GM12878 (cell line): Measurements from ENCODE around the gene CAV1. TPM values are rescaled to one million over a fixed set of nuclear protein-coding genes. Genes with fewer than 3 reads are reported as not detected.
A peak's percentile ranks its signal among the peaks of the same experiment; 100 is the strongest.

ENCODE experiments used
- ATAC-seq: fragments of 200-7000 bp; cut with Tn5 transposase; 3 replicates; pipeline ENCODE4 v1.9.1; 2020; ENCODE audit warnings: mild to moderate bottlenecking, moderate library complexity
- BruUV-seq: library from RNA; stranded (reverse); fragments of 400-500 nt; replicated peaks from 2 replicates; lab custom pipeline; 2021; lab: Mats Ljungman, UMichigan
- CTCF ChIA-PET: fragments of 300-600 bp; sonication (Branson Sonifier 250); formaldehyde crosslinking; extraction: SDS; loops from one replicate; lab custom pipeline; 2021; ENCODE audit warnings: inconsistent platforms; lab: Yijun Ruan, JAX
- POLR2A ChIA-PET: fragments of 350-600 bp; formaldehyde crosslinking; extraction: SDS; loops from one replicate; lab custom pipeline; 2021; ENCODE audit warnings: inconsistent platforms; lab: Charles Lee
- RAD21 ChIA-PET: fragments of 300-600 bp; sonication (Branson Sonifier 250); formaldehyde crosslinking; loops from one replicate; lab custom pipeline; 2023; ENCODE audit warnings: antibody characterized with exemption; ENCODE audit not compliant: unreplicated experiment; lab: Charles Lee
- SMC1A ChIA-PET: fragments of 300-600 bp; sonication (Branson Sonifier 250); formaldehyde crosslinking; loops from one replicate; lab custom pipeline; 2023; ENCODE audit not compliant: unreplicated experiment, uncharacterized antibody; lab: Charles Lee
- DNase-seq: peaks from one replicate; pipeline ENCODE4 v3.0.0-alpha.2; 2011; ENCODE audit warnings: low read depth, low spot score
- FAIRE-seq: peaks from 3 replicates; lab custom pipeline; 2011; peaks lifted over from hg19 to GRCh38; lab: Jason Lieb, UNC
- H2AFZ ChIP-seq: 2 replicates; pipeline ENCODE4 v1.6.0; 2011; ENCODE audit warnings: low read depth, low read length, control low read depth; ENCODE audit not compliant: control insufficient read depth
- H3K27ac ChIP-seq: 2 replicates; pipeline ENCODE4 v1.5.1; 2011; ENCODE audit warnings: control low read depth; ENCODE audit not compliant: control insufficient read depth, insufficient read depth
- H3K27me3 ChIP-seq, 2 experiments: replicated peaks in 1 of 2; 2 replicates each; pipeline versions ENCODE4 v1.6.0 to v1.6.1; 2011; ENCODE audit warnings: low read length in 1 of 2; ENCODE audit not compliant: control insufficient read depth in 2 of 2, insufficient read depth in 2 of 2
- H3K36me3 ChIP-seq, 2 experiments: 2 replicates each; pipeline ENCODE4 v1.5.1; 2011; ENCODE audit warnings: low read length in 1 of 2; ENCODE audit not compliant: control insufficient read depth in 2 of 2, insufficient read depth in 2 of 2
- H3K4me1 ChIP-seq: 2 replicates; pipeline ENCODE4 v1.6.1; 2011; ENCODE audit warnings: mild to moderate bottlenecking, low read length, moderate library complexity, mixed read lengths; ENCODE audit not compliant: control insufficient read depth, insufficient read depth
- H3K4me2 ChIP-seq: 2 replicates; pipeline ENCODE4 v1.6.0; 2011; ENCODE audit warnings: control low read depth; ENCODE audit not compliant: control insufficient read depth, insufficient read depth
- H3K4me3 ChIP-seq: fragments of 200-600 bp; sonication (generic); 2 replicates; pipeline ENCODE4 v1.5.1; 2016
- H3K79me2 ChIP-seq: 2 replicates; pipeline ENCODE4 v1.6.0; 2011; ENCODE audit warnings: low read length; ENCODE audit not compliant: control insufficient read depth, insufficient read depth
- H3K9ac ChIP-seq: 2 replicates; pipeline ENCODE4 v1.8.0; 2011; ENCODE audit warnings: low read length, control low read depth, mixed read lengths; ENCODE audit not compliant: control insufficient read depth, insufficient read depth
- H3K9me3 ChIP-seq: replicated peaks from 3 replicates; pipeline ENCODE4 v1.5.1; 2011; ENCODE audit warnings: mild to moderate bottlenecking, low read length; ENCODE audit not compliant: control insufficient read depth, insufficient read depth
- H4K20me1 ChIP-seq: 2 replicates; pipeline ENCODE4 v1.6.0; 2011; ENCODE audit not compliant: control insufficient read depth, insufficient read depth
- CBFB ChIP-seq: IDR thresholded peaks from 2 replicates; pipeline ENCODE4 v1.6.1; 2016; ENCODE audit warnings: antibody characterized with exemption, low read depth
- CBX3 ChIP-seq: fragments of 200-600 bp; sonication (generic); IDR thresholded peaks from 2 replicates; pipeline ENCODE4 v1.6.1; 2016; ENCODE audit warnings: low read depth, borderline replicate concordance
- CHD4 ChIP-seq: fragments of 200-600 bp; sonication (generic); IDR thresholded peaks from 2 replicates; pipeline ENCODE4 v1.6.1; 2016; ENCODE audit warnings: mild to moderate bottlenecking
- EED ChIP-seq: sonication (generic); IDR thresholded peaks from 2 replicates; pipeline ENCODE4 v1.6.1; 2016; ENCODE audit warnings: antibody characterized with exemption, low read depth
- ETV6 ChIP-seq, 2 experiments: fragments of 450-650 bp in 1 of 2; IDR thresholded peaks in 1 of 2; conservative IDR thresholded peaks in 1 of 2; 2 replicates each; pipeline ENCODE4 v1.6.1; 2014; ENCODE audit warnings: antibody characterized with exemption in 1 of 2, borderline replicate concordance in 1 of 2, low read depth in 1 of 2, mild to moderate bottlenecking in 1 of 2, moderate library complexity in 1 of 2
- FOXM1 ChIP-seq: IDR thresholded peaks from 2 replicates; pipeline ENCODE4 v1.6.1; 2012; ENCODE audit warnings: low read depth, mild to moderate bottlenecking, inconsistent platforms, low read length, moderate library complexity
- GATAD2B ChIP-seq: fragments of 450-650 bp; conservative IDR thresholded peaks from 2 replicates; pipeline ENCODE4 v1.6.1; 2017; ENCODE audit warnings: low read depth, mild to moderate bottlenecking, moderate library complexity
- IKZF2 ChIP-seq, 2 experiments: fragments of 450-650 bp; IDR thresholded peaks; 2 replicates each; pipeline ENCODE4 v1.6.1; 2017; ENCODE audit warnings: mild to moderate bottlenecking in 2 of 2, moderate library complexity in 2 of 2
- KLF5 ChIP-seq: fragments of 450-650 bp; IDR thresholded peaks from 2 replicates; pipeline ENCODE4 v1.6.1; 2014; ENCODE audit warnings: mild to moderate bottlenecking; ENCODE audit not compliant: partially characterized antibody
- NFIC ChIP-seq: IDR thresholded peaks from 2 replicates; pipeline ENCODE4 v1.6.1; 2012; ENCODE audit warnings: low read depth, mild to moderate bottlenecking, inconsistent platforms, low read length, moderate library complexity
- NR2C1 ChIP-seq: fragments of 450-650 bp; IDR thresholded peaks from 2 replicates; pipeline ENCODE4 v1.6.1; 2017; ENCODE audit warnings: antibody characterized with exemption, mild to moderate bottlenecking, moderate library complexity
- NR2C2 ChIP-seq: IDR thresholded peaks from 2 replicates; pipeline ENCODE4 v1.6.1; 2011; ENCODE audit warnings: borderline replicate concordance, low read depth; ENCODE audit not compliant: control insufficient read depth, insufficient read length
- POLR2AphosphoS5 ChIP-seq: IDR thresholded peaks from 2 replicates; pipeline ENCODE4 v1.6.1; 2011; ENCODE audit warnings: mild to moderate bottlenecking, low read length, inconsistent platforms
- PRDM15 ChIP-seq: fragments of 450-650 bp; formaldehyde crosslinking; IDR thresholded peaks from 2 replicates; pipeline ENCODE4 v1.4.0; 2020; ENCODE audit warnings: mild to moderate bottlenecking, moderate library complexity
- STAT1 ChIP-seq: fragments of 450-650 bp; conservative IDR thresholded peaks from 2 replicates; pipeline ENCODE4 v1.6.1; 2014; ENCODE audit warnings: antibody characterized with exemption, mild to moderate bottlenecking
- USF2 ChIP-seq: IDR thresholded peaks from 2 replicates; pipeline ENCODE4 v1.6.1; 2011; ENCODE audit warnings: low read depth, low read length, improper control_type of control experiment, borderline replicate concordance
- WGBS: methylation state at CpG from one replicate; pipeline ENCODE4 v1.1.6; 2016; ENCODE audit warnings: low lambda C conversion rate; ENCODE audit not compliant: insufficient replicate concordance, insufficient coverage; ENCODE audit errors: missing lambda C conversion rate; 5-methylcytosine and 5-hydroxymethylcytosine counted together
- in situ Hi-C: fragments of 300-500 bp; cut with MboI; formaldehyde crosslinking; loops from 9 replicates; pipeline ENCODE4 v1.14.3; 2018; ENCODE audit warnings: mixed read lengths
- intact Hi-C: fragments of 100-400 bp; cut with micrococcal nuclease; formaldehyde crosslinking; loops from one replicate; pipeline ENCODE4 v1.14.2; 2022; ENCODE audit not compliant: unreplicated experiment
- polyA plus RNA-seq, 11 experiments: library from polyadenylated mRNA; depleted of rRNA in 4 of 11; unstranded in 6 of 11; stranded (reverse) in 5 of 11; fragments of >200 nt; fragmentation: Nextera tagmentation in 4 of 11; fragmentation: Illumina TruSeq in 1 of 11; extraction: Ambion mirVana in 4 of 11; extraction: Trizol in 1 of 11; gene quantifications; 1 replicate in 1 of 11; 2 replicates in 10 of 11; pipeline versions ENCODE4 v1.2.1 to v1.2.3, GENCODE V29; 2011 to 2016; ENCODE audit warnings: inconsistent platforms in 2 of 11, missing spikeins in 2 of 11, low read depth in 1 of 11
- total RNA-seq, 4 experiments: library from RNA; depleted of rRNA in 3 of 4; stranded (reverse); fragments of >200 nt in 3 of 4; fragmentation: Illumina TruSeq in 1 of 4; extraction: Trizol in 1 of 4; gene quantifications; 2 replicates each; pipeline versions ENCODE4 v1.2.1 to v1.2.3, GENCODE V29; 2013 to 2021

The CAV1 gene
- total and polyA plus RNA-seq, 10 of the 15 experiments (the other 5 are each of a cell fraction or from before 2014, with no cell fraction given) = 0.45 to 26.5 (median 2.0) TPM

GRCh38 chr7:116477625-116478024 is 47.2 kb upstream of the CAV1 start:
- POLR2A ChIA-PET = no interaction called here
- Histone ChIP-seq H3K4me1 (no peaks in the 10 kb centered on the region), H3K4me3 (no peak overlapping the region), H3K4me2 (no peak overlapping the region), H3K36me3 (no peaks in the 10 kb centered on the region), H2AFZ (no peak overlapping the region), H3K9ac (no peak overlapping the region), H3K79me2 (no peaks in the 10 kb centered on the region), H4K20me1 (no peaks in the 10 kb centered on the region), H3K9me3 (no peaks in the 10 kb centered on the region), H3K27ac (no peak overlapping the region), H3K27me3 (no peaks in the 10 kb centered on the region)
- SMC1A ChIA-PET = no interaction called here
- in situ Hi-C loops (no loop called here), intact Hi-C loops (no loop called here)
- DNase-seq (no peak), FAIRE-seq (no peak), ATAC-seq (no peak)
- 36% methylated on average over 1 of the region's 1 CpG for WGBS
- BruUV-seq = no TSS peak
- RAD21 ChIA-PET = no interaction called here
- CTCF ChIA-PET = no interaction called here
- TF ChIP-seq IKZF2 (IDR thresholded peaks at IDR 0.05) = no peak
- no peak for TF ChIP-seq EED
- no peak for TF ChIP-seq KLF5
- no peak for TF ChIP-seq POLR2AphosphoS5
- TF ChIP-seq CBX3 = no peak
- no peak for TF ChIP-seq GATAD2B
- no peak for TF ChIP-seq NR2C2
- no peak for TF ChIP-seq STAT1
- TF ChIP-seq FOXM1 = no peak
- no peak for TF ChIP-seq NR2C1

GRCh38 chr7:116478834-116479233 is 46.0 kb upstream of the CAV1 start:
- H4K20me1 ChIP-seq = no peaks in the 10 kb centered on the region
- no peak for TF ChIP-seq CBFB
- no peak for TF ChIP-seq NFIC
- TF ChIP-seq EED = no peak
- no peak for TF ChIP-seq PRDM15 (CRISPR knock-in tag)
- TF ChIP-seq USF2 = no peak
- no peak for TF ChIP-seq ETV6 (conservative IDR thresholded peaks at IDR 0.05 in 1 of 2, IDR thresholded peaks at IDR 0.05 in 1 of 2; ENCODE audit: borderline replicate concordance in 1 of 2, low read depth in 1 of 2)
- no peak for TF ChIP-seq CHD4

More at GRCh38 chr7:116478834-116479233, 46.0 kb upstream of the CAV1 start:
- 0 out of 3 replicates have a peak, but pooled peaks have one; percentile 25 for ATAC-seq
- H2AFZ ChIP-seq = no peak overlapping the region
- DNase-seq = no peak
- no peak overlapping the region for H3K27ac ChIP-seq
- H3K4me3 ChIP-seq = no peak overlapping the region
- in situ Hi-C loops = no loop called here
- no peaks in the 10 kb centered on the region for H3K4me1 ChIP-seq
- RAD21 ChIA-PET = no interaction called here
- H3K27me3 ChIP-seq = no peaks in the 10 kb centered on the region
- SMC1A ChIA-PET = no interaction called here
- H3K4me2 ChIP-seq = no peak overlapping the region
- POLR2A ChIA-PET = no interaction called here
- H3K79me2 ChIP-seq = no peaks in the 10 kb centered on the region
- no peak for FAIRE-seq
- no TSS peak for BruUV-seq
- H3K36me3 ChIP-seq = no peaks in the 10 kb centered on the region
- 3% methylated on average over 2 of the region's 2 CpGs for WGBS
- CTCF ChIA-PET = no interaction called here
- intact Hi-C loops = no loop called here
- no peak overlapping the region for H3K9ac ChIP-seq
- no peaks in the 10 kb centered on the region for H3K9me3 ChIP-seq
